ENCODE results near the gene KCNQ1. TPM values are rescaled to one million over a fixed set of nuclear protein-coding genes. Genes with fewer than 3 reads are reported as not detected.
A peak's percentile ranks its signal among the peaks of the same experiment; 100 is the strongest.

The KCNQ1 gene
- total RNA-seq, 2 experiments from 2014 or later = 24.2 to 26.6 TPM

GRCh38 chr11:2662430-2663299, 217.9 kb downstream of the KCNQ1 start:
- H3K27ac Mint-ChIP-seq = no peak overlapping the region
- ATAC-seq (ENCODE audit: low read depth) (no peak), DNase-seq (no peak)
- peaks cover 11% of the 10 kb centered on the region for H3K9me3 Mint-ChIP-seq
- POLR2A ChIA-PET = no interaction called here
- H3K4me3 Mint-ChIP-seq = no peak overlapping the region
- H3K4me1 Mint-ChIP-seq = no peaks in the 10 kb centered on the region
- H3K27me3 Mint-ChIP-seq = no peaks in the 10 kb centered on the region
- peaks cover 23% of the 10 kb centered on the region for H3K36me3 Mint-ChIP-seq

GRCh38 chr11:2663506-2663905, 218.7 kb downstream of the KCNQ1 start:
- POLR2A ChIA-PET = no interaction called here
- ATAC-seq (ENCODE audit: low read depth) (no peak), DNase-seq (no peak)
- H3K27me3 Mint-ChIP-seq = no peaks in the 10 kb centered on the region
- H3K36me3 Mint-ChIP-seq = peaks cover 23% of the 10 kb centered on the region
- H3K4me3 Mint-ChIP-seq = no peak overlapping the region
- peaks cover 2% of the 10 kb centered on the region for H3K4me1 Mint-ChIP-seq
- peaks cover 11% of the 10 kb centered on the region for H3K9me3 Mint-ChIP-seq
- H3K27ac Mint-ChIP-seq = no peak overlapping the region

- Mint-ChIP-seq H3K9me3 (peaks cover 10% of the 10 kb centered on the region), H3K36me3 (peaks cover 19% of the 10 kb centered on the region), H3K27me3 (no peaks in the 10 kb centered on the region), H3K4me3 (no peak overlapping the region), H3K27ac (peak overlapping the region; percentile 45), H3K4me1 (peaks cover 2% of the 10 kb centered on the region)
- ATAC-seq (ENCODE audit: low read depth) (no peak), DNase-seq (no peak)
- POLR2A ChIA-PET = no interaction called here
Observed at GRCh38 chr11:2663915-2664314, 219.1 kb downstream of the KCNQ1 start.

- DNase-seq = no peak
- Mint-ChIP-seq H3K4me3 (no peak overlapping the region), H3K4me1 (peaks cover 2% of the 10 kb centered on the region), H3K27me3 (no peaks in the 10 kb centered on the region), H3K36me3 (peaks cover 14% of the 10 kb centered on the region), H3K9me3 (peaks cover 6% of the 10 kb centered on the region), H3K27ac (no peak overlapping the region)
- ATAC-seq (ENCODE audit: low read depth) = no peak
- POLR2A ChIA-PET = no interaction called here
Observed at GRCh38 chr11:2664376-2664775, 219.6 kb downstream of the KCNQ1 start.

GRCh38 chr11:2664791-2665525, 220.2 kb downstream of the KCNQ1 start:
- no peak overlapping the region for H3K27ac Mint-ChIP-seq
- peaks cover 14% of the 10 kb centered on the region for H3K36me3 Mint-ChIP-seq
- DNase-seq (no peak), ATAC-seq (ENCODE audit: low read depth) (no peak)
- H3K9me3 Mint-ChIP-seq = peaks cover 6% of the 10 kb centered on the region
- peaks cover 2% of the 10 kb centered on the region for H3K4me1 Mint-ChIP-seq
- no peaks in the 10 kb centered on the region for H3K27me3 Mint-ChIP-seq
- POLR2A ChIA-PET = no interaction called here
- no peak overlapping the region for H3K4me3 Mint-ChIP-seq

GRCh38 chr11:2665526-2666400, 221.0 kb downstream of the KCNQ1 start:
- no peak for ATAC-seq (ENCODE audit: low read depth)
- no peak for DNase-seq
- POLR2A ChIA-PET = no interaction called here
- no peak overlapping the region for H3K4me3 Mint-ChIP-seq
- H3K27me3 Mint-ChIP-seq = no peaks in the 10 kb centered on the region
- peaks cover 5% of the 10 kb centered on the region for H3K9me3 Mint-ChIP-seq
- H3K4me1 Mint-ChIP-seq = peaks cover 2% of the 10 kb centered on the region
- no peak overlapping the region for H3K27ac Mint-ChIP-seq
- H3K36me3 Mint-ChIP-seq = peaks cover 9% of the 10 kb centered on the region

- no peak overlapping the region for H3K4me3 Mint-ChIP-seq
- H3K9me3 Mint-ChIP-seq = no peaks in the 10 kb centered on the region
- peaks cover 2% of the 10 kb centered on the region for H3K4me1 Mint-ChIP-seq
- H3K27me3 Mint-ChIP-seq = no peaks in the 10 kb centered on the region
- POLR2A ChIA-PET = no interaction called here
- no peak overlapping the region for H3K27ac Mint-ChIP-seq
- DNase-seq (no peak), ATAC-seq (ENCODE audit: low read depth) (no peak)
- peaks cover 4% of the 10 kb centered on the region for H3K36me3 Mint-ChIP-seq
Observed at GRCh38 chr11:2666401-2666741, 221.6 kb downstream of the KCNQ1 start.

- POLR2A ChIA-PET = no interaction called here
- Mint-ChIP-seq H3K9me3 (no peaks in the 10 kb centered on the region), H3K36me3 (peaks cover 4% of the 10 kb centered on the region), H3K4me1 (peaks cover 2% of the 10 kb centered on the region), H3K4me3 (no peak overlapping the region), H3K27me3 (no peaks in the 10 kb centered on the region), H3K27ac (no peak overlapping the region)
- ATAC-seq (ENCODE audit: low read depth) = no peak
- no peak for DNase-seq
Observed at GRCh38 chr11:2666828-2667570, 222.2 kb downstream of the KCNQ1 start.

GRCh38 chr11:2667940-2668339, 223.1 kb downstream of the KCNQ1 start:
- H3K4me3 Mint-ChIP-seq = no peak overlapping the region
- POLR2A ChIA-PET = no interaction called here
- H3K36me3 Mint-ChIP-seq = no peaks in the 10 kb centered on the region
- DNase-seq (no peak), ATAC-seq (ENCODE audit: low read depth) (no peak)
- H3K27ac Mint-ChIP-seq = no peak overlapping the region
- H3K4me1 Mint-ChIP-seq = peaks cover 2% of the 10 kb centered on the region
- H3K9me3 Mint-ChIP-seq = no peaks in the 10 kb centered on the region
- no peaks in the 10 kb centered on the region for H3K27me3 Mint-ChIP-seq

- no peaks in the 10 kb centered on the region for H3K36me3 Mint-ChIP-seq
- DNase-seq = no peak
- no peak overlapping the region for H3K4me3 Mint-ChIP-seq
- POLR2A ChIA-PET = no interaction called here
- peaks cover 2% of the 10 kb centered on the region for H3K4me1 Mint-ChIP-seq
- H3K27me3 Mint-ChIP-seq = no peaks in the 10 kb centered on the region
- H3K27ac Mint-ChIP-seq = no peak overlapping the region
- no peak for ATAC-seq (ENCODE audit: low read depth)
- no peaks in the 10 kb centered on the region for H3K9me3 Mint-ChIP-seq
Observed at GRCh38 chr11:2668876-2669275, 224.1 kb downstream of the KCNQ1 start.

GRCh38 chr11:2669634-2670469, 225.0 kb downstream of the KCNQ1 start:
- no peak for ATAC-seq (ENCODE audit: low read depth)
- POLR2A ChIA-PET = no interaction called here
- no peak for DNase-seq
- Mint-ChIP-seq H3K27me3 (no peaks in the 10 kb centered on the region), H3K4me1 (peaks cover 2% of the 10 kb centered on the region), H3K4me3 (no peak overlapping the region), H3K9me3 (no peaks in the 10 kb centered on the region), H3K36me3 (no peaks in the 10 kb centered on the region), H3K27ac (no peak overlapping the region)

GRCh38 chr11:2670541-2671100, 225.8 kb downstream of the KCNQ1 start:
- no peaks in the 10 kb centered on the region for H3K36me3 Mint-ChIP-seq
- POLR2A ChIA-PET = no interaction called here

More at GRCh38 chr11:2670541-2671100, 225.8 kb downstream of the KCNQ1 start:
- H3K27me3 Mint-ChIP-seq = no peaks in the 10 kb centered on the region
- no peak for ATAC-seq (ENCODE audit: low read depth)
- no peak overlapping the region for H3K4me3 Mint-ChIP-seq
- no peak overlapping the region for H3K27ac Mint-ChIP-seq
- peaks cover 2% of the 10 kb centered on the region for H3K4me1 Mint-ChIP-seq
- no peak for DNase-seq
- no peaks in the 10 kb centered on the region for H3K9me3 Mint-ChIP-seq
